NOMO-1 treated with dmso at 0.1 percent for 144 hours (cell line): ENCODE results near the gene TMED4.
A peak's percentile ranks its signal among the peaks of the same experiment; 100 is the strongest.

Experiments
- DNase-seq: peaks from one replicate; lab custom pipeline; 2025; ENCODE audit not compliant: unreplicated experiment; lab: John Stamatoyannopoulos, UW

The TMED4 gene

GRCh38 chr7:44581879-44582603 lies at the start of gene TMED4:
TSS of gene TMED4 (minus strand) at chr7:44582231. CDS start at chr7:44582206, 25 bp downstream.
- peak; percentile 97 for DNase-seq

- peak; percentile 60 for DNase-seq
Measured at GRCh38 chr7:44631458-44632115, 49.6 kb upstream of the TMED4 start.

GRCh38 chr7:44630792-44631457 lies 48.9 kb upstream of the TMED4 start:
- DNase-seq, result no peak

- peak; percentile 45 for DNase-seq
Measured at GRCh38 chr7:44629829-44630522, 47.9 kb upstream of the TMED4 start.

GRCh38 chr7:44626620-44627019 lies 44.6 kb upstream of the TMED4 start:
- DNase-seq, result no peak

- DNase-seq, result no peak
Measured at GRCh38 chr7:44625526-44626471, 43.8 kb upstream of the TMED4 start.

- DNase-seq, result no peak
Measured at GRCh38 chr7:44624318-44624717, 42.3 kb upstream of the TMED4 start.

GRCh38 chr7:44622342-44623151 lies 40.5 kb upstream of the TMED4 start:
- no peak for DNase-seq

- DNase-seq, result no peak
Measured at GRCh38 chr7:44621750-44622103, 39.7 kb upstream of the TMED4 start.

- no peak for DNase-seq
Measured at GRCh38 chr7:44621034-44621749, 39.2 kb upstream of the TMED4 start.

- no peak for DNase-seq
Measured at GRCh38 chr7:44618753-44619152, 36.7 kb upstream of the TMED4 start.

GRCh38 chr7:44618045-44618444 lies 36.0 kb upstream of the TMED4 start:
- no peak for DNase-seq

- no peak for DNase-seq
Measured at GRCh38 chr7:44617225-44617890, 35.3 kb upstream of the TMED4 start.

- DNase-seq, result no peak
Measured at GRCh38 chr7:44616545-44616944, 34.5 kb upstream of the TMED4 start.

GRCh38 chr7:44615793-44616192 lies 33.8 kb upstream of the TMED4 start:
- no peak for DNase-seq

GRCh38 chr7:44615149-44615611 lies 33.1 kb upstream of the TMED4 start:
- no peak for DNase-seq

- DNase-seq, result no peak
Measured at GRCh38 chr7:44609829-44610228, 27.8 kb upstream of the TMED4 start.

- DNase-seq, result no peak
Measured at GRCh38 chr7:44608916-44609648, 27.1 kb upstream of the TMED4 start.
